HepG2 (cell line): ENCODE data around the gene HDAC3.

ENCODE experiments used
- HDAC6 ChIP-seq: fragments of 200-600 bp; sonication (generic); IDR thresholded peaks from 2 replicates; pipeline ENCODE4 v1.7.0; 2017; ENCODE audit warnings: mild to moderate bottlenecking, antibody characterized with exemption, low read length, low read depth
- HOXA5 ChIP-seq: sonication (generic); formaldehyde crosslinking; IDR thresholded peaks from 2 replicates; pipeline ENCODE4 v1.4.0; 2020; ENCODE audit warnings: missing genetic modification reagents
- JUND ChIP-seq: sonication (generic); formaldehyde crosslinking; IDR thresholded peaks from 2 replicates; pipeline ENCODE4 v1.8.0; 2022; ENCODE audit warnings: mild to moderate bottlenecking, missing genetic modification reagents
- KLF6 ChIP-seq: IDR thresholded peaks from 2 replicates; pipeline ENCODE4 v1.8.0; 2016; ENCODE audit warnings: missing biosample characterization, missing genetic modification reagents
- NFE2L1 ChIP-seq: sonication (generic); formaldehyde crosslinking; IDR thresholded peaks from 2 replicates; pipeline ENCODE4 v1.4.0; 2020; ENCODE audit warnings: missing genetic modification reagents, mild to moderate bottlenecking, borderline replicate concordance
- POLR2A ChIP-seq, 2 experiments: IDR thresholded peaks; 2 replicates each; pipeline ENCODE4 v1.6.1; 2011; ENCODE audit warnings: low read depth in 2 of 2, low read length in 2 of 2, mild to moderate bottlenecking in 1 of 2, moderate library complexity in 1 of 2; ENCODE audit not compliant: insufficient read depth in 1 of 2
- POLR2AphosphoS5 ChIP-seq: IDR thresholded peaks from 2 replicates; pipeline ENCODE4 v1.6.1; 2012; ENCODE audit warnings: low read depth, low read length
- POLR2G ChIP-seq: fragments of 200-400 bp; formaldehyde crosslinking; IDR thresholded peaks from 2 replicates; pipeline ENCODE4 v1.6.1; 2018; ENCODE audit warnings: mild to moderate bottlenecking, low read depth, low read length, moderate library complexity
- ZC3H4 ChIP-seq: sonication (generic); formaldehyde crosslinking; IDR thresholded peaks from 2 replicates; pipeline ENCODE4 v1.4.0; 2020; ENCODE audit warnings: missing genetic modification reagents, borderline replicate concordance
- ZNF552 ChIP-seq: sonication (generic); formaldehyde crosslinking; IDR thresholded peaks from 2 replicates; pipeline ENCODE4 v1.9.0; 2022; ENCODE audit warnings: missing genetic modification reagents, mild to moderate bottlenecking, borderline replicate concordance

GRCh38 chr5:141641634-141642267 is 5.1 kb upstream of the HDAC3 start:
- TF ChIP-seq HDAC6 (no peak), POLR2AphosphoS5 (no peak), JUND (no peak), HOXA5 (CRISPR knock-in tag) (no peak), POLR2G (no peak), POLR2A (IDR thresholded peaks at IDR 0.05; ENCODE audit: insufficient read depth in 1 of 2, low read depth in 2 of 2, low read length in 2 of 2) (no peak), NFE2L1 (CRISPR knock-in tag) (no peak), ZC3H4 (no peak), KLF6 (CRISPR knock-in tag) (no peak), ZNF552 (no peak)
